Retinal pigment epithelial cell (primary cell): Measurements from ENCODE around the gene THOC7.
A peak's percentile ranks its signal among the peaks of the same experiment; 100 is the strongest.

ENCODE experiments used
- DNase-seq: peaks from one replicate; pipeline ENCODE4 v3.0.0-alpha.2; 2010; ENCODE audit warnings: low read depth
- H3K4me3 ChIP-seq: 2 replicates; pipeline ENCODE4 v1.5.1; 2011; ENCODE audit warnings: mild to moderate bottlenecking, low read length, control low read depth, moderate library complexity
- TF ChIP-seq, protein P1 (sequence below): conservative IDR thresholded peaks from 2 replicates; pipeline ENCODE4 v1.5.1; 2011; ENCODE audit warnings: low read depth, low read length, control low read depth, inconsistent platforms

THOC7 gene

DNA sequence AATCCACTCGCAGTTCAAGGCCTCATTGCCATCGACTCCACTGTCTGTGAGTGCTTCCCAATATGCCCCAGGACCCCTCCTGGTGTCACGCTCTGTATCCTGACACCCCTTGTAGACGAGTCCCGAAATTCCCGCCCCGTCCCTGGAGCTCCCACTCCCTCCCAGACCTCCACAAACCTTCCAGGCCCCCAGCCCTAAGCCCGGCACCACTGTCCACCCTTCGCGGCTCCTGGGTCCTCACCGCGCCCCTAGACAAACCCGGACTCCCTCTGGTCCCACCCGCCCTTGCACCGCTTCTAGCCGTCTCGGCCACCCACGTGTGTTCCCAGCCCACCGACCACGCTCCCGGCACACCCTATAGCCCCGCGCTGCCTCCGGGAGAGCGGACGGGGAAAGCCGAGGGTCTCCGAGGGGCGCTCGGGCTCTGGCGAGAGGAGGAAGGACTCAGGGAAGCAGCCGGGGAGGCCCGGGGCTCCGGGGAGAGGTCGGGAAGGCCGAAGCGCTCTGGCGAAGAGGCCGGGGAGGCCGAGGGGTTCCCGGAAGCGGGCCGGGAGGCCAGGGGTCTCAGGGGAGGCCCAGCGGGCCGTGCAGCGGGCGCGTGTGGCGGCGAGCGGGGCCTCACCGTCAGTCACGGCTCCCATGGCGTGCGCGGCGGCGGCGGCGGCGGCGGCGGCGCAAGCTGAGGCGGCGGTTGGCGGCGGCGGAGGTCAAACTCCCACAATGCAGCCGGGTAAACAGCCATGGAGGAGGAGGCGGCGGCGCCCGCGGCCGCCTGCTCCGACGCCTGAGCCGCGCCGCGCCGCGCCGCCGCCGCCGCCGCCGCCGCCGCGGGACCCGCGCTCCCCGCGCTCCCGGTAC, at the start of gene THOC7, which contains the start of gene ATXN7:
TSS of gene THOC7 (minus strand) at position 656 of the 858 bp plus-strand sequence. CDS start at position 641, 15 bp downstream.
TSS of gene ATXN7 (plus strand) at position 718 of the 858 bp plus-strand sequence. CDS start 48,732 bp downstream, outside the sequence.
- peak within 1 kb of the TSS; percentile 78 for H3K4me3 ChIP-seq
- DNase-seq: no peak
- TF ChIP-seq, protein P1, sequence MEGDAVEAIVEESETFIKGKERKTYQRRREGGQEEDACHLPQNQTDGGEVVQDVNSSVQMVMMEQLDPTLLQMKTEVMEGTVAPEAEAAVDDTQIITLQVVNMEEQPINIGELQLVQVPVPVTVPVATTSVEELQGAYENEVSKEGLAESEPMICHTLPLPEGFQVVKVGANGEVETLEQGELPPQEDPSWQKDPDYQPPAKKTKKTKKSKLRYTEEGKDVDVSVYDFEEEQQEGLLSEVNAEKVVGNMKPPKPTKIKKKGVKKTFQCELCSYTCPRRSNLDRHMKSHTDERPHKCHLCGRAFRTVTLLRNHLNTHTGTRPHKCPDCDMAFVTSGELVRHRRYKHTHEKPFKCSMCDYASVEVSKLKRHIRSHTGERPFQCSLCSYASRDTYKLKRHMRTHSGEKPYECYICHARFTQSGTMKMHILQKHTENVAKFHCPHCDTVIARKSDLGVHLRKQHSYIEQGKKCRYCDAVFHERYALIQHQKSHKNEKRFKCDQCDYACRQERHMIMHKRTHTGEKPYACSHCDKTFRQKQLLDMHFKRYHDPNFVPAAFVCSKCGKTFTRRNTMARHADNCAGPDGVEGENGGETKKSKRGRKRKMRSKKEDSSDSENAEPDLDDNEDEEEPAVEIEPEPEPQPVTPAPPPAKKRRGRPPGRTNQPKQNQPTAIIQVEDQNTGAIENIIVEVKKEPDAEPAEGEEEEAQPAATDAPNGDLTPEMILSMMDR: no peak

DNA sequence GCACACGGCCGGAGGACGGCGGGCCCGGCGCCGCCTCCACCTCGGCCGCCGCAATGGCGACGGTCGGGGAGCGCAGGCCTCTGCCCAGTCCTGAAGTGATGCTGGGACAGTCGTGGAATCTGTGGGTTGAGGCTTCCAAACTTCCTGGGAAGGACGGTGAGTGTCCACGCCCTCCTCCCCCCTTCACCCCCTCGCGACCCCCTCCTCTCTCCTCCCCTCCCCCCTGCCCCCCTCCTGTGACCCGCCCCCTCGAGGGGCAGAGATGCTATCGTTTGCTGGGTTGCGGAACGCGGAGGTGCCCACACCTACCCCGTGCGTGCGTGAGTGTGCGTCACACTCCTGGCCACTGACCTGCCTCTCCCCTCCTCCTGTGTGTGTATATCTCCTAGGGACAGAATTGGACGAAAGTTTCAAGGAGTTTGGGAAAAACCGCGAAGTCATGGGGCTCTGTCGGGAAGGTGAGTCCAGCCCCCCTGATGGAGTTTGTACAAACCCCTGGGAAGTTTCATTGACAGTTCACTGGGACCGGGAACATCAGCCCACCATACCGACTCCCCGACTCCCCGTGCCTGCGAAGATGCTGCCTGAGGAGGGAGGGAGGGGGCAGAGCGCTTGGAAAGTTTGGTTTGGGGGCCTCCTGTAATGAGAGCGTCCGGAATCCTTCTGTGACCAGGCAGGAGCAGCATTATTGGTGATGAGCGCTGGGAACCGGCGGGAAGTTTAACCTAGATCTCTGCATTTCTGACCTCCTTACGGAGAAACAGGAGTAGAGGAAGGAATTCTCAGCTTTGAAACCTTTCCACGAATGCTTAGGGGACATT, 49.4 kb upstream of the THOC7 start:
- TF ChIP-seq, protein P1: no peak
- peak overlapping the region; percentile 53 for H3K4me3 ChIP-seq
- peak; percentile 32 for DNase-seq

DNA sequence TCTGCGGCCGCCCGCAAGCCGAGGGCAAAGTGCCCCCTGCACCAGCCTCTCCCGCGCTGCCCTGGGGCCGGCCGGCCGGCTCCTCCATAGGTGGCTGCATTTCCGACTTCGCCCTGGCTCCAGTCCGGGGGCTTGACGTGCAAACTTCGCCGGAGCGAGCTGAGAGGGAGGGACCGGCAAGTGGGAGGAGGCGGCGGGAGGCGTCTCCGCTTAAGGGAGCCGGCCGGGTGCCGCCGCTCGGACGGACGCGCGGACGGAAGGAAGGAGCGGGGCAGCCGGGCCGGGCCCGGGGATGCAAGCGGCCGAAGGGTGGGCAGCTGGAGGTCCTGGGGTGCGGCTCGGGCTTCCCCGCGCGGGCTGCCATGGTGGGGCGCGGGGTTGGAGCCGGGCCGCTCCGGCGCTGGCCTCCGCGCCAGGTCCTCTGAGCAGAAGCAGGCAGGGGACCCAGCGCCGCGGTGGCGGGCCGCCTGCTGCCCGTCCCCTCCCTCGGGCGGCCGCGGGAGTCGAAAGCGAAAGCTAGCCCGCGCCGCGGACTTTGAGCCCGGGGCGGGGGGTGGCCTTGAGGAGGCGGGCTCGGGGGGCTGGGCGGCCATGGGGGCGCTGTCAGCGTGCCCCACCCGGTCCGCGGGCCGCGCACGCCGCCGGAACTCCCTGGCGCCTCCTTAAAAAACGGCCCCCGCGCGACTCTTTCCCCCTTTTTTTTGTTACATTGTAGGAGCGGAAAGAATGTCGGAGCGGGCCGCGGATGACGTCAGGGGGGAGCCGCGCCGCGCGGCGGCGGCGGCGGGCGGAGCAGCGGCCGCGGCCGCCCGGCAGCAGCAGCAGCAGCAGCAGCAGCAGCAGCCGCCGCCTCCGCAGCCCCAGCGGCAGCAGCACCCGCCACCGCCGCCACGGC, 48.5 kb upstream of the THOC7 start, which contains the start of gene SCAANT1:
TSS of gene SCAANT1 (minus strand) at position 511 of the 895 bp plus-strand sequence.
- peak; percentile 73 for DNase-seq
- TF ChIP-seq, protein P1: no peak
- H3K4me3 ChIP-seq: peak within 1 kb of the TSS; percentile 70

DNA sequence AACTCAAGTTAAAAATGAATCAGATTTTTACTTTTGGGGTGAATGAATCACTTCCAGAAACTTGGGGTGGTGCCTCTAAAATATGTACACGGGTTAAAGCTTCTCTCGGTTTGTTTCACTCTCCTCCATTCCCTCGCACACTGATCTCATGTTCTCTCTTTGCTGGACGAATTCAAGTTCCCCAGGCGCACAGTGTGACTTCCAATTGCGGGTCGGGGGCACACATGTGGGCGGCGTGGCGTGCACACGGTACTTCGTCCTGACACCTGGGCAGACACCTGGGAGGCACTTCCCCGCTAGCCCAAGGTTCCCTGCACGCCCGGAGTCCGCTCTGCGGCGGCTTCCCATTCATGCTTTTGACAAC, 47.9 kb upstream of the THOC7 start:
- TF ChIP-seq, protein P1: no peak
- DNase-seq: no peak
- peak overlapping the region; percentile 70 for H3K4me3 ChIP-seq

DNA sequence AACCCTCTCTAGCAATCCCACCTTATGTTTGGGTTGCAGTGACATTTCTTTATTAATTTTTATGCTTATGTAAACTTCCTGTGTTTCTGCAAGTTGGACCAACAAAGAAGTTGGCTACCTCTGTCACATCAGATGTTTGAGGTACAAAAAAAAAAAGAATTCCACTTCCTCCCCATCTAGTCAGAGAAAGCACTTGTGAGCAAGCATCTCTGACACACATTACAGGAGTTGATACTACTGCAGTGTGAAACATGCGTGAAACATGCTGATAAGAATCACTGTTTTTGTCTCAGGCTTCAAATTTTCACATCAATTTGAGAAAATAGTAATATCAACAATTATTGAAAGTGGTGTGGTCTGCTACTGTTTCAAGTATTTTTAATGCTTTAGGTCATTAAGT, 47.3 kb upstream of the THOC7 start:
- TF ChIP-seq, protein P1: no peak
- peak overlapping the region; percentile 70 for H3K4me3 ChIP-seq
- DNase-seq: no peak

DNA sequence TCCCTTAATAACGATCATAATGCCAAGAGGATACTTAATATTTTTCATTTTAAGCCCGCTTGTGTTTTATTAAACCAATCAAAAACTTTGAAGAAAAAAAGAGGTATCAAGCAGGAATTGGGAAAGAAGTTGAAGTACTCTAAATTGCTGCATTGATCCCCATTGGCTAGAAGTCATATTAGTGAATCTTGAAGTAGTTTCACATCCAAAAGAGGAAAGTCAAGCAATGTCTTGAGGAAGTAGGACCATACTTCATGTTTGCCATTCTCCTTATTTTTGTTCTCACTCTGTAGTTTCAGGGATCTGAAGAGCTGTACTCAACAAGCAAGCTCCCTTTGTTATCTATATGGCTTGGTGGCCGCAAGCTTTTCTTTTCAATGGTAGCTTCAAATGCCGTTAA, 46.4 kb upstream of the THOC7 start:
- TF ChIP-seq, protein P1: no peak

More for the DNA sequence above, 46.4 kb upstream of the THOC7 start:
- no peak overlapping the region for H3K4me3 ChIP-seq
- DNase-seq: no peak
